HG02884 (cell line): ENCODE data around the gene SERP1.

Experiments used
- ATAC-seq: cut with Tn5 transposase; IDR thresholded peaks from one replicate; pipeline ENCODE4 v1.9.1; 2021; ENCODE audit warnings: mild to moderate bottlenecking, moderate library complexity; ENCODE audit not compliant: unreplicated experiment

The SERP1 gene

GRCh38 chr3:150494411-150494977, 51.8 kb downstream of the SERP1 start:
- ATAC-seq: no peak
